COLO668 (cell line): ENCODE results near the gene FMN1.
A peak's percentile ranks its signal among the peaks of the same experiment; 100 is the strongest.

Source experiments
- DNase-seq: peaks from one replicate; lab custom pipeline; 2025; ENCODE audit not compliant: unreplicated experiment; lab: John Stamatoyannopoulos, UW

Gene FMN1

DNA sequence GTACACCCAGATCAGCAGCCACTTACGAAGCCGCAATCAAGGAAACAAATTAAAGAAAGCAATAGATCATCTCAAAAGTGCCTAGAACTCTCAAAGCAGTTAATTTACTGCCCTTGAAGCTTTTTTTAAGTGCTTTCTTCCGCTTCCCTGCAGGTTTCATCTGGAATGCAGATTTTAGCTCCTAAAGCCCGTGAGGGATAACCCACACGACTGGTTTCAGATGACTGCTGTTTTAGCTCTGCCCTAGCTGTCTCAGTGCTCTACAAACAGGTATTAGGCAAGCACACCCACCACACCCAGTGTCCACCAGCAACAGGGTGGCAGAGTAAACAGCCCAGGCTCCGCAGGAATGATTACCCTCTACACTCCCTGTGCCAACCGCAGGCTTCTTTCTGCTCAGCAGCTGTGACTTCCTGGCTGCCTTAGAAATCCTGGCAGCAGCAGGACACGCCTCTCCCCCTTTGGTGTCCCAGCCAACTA, 126.0 kb downstream of the FMN1 start:
- DNase-seq: peak; percentile 88

DNA sequence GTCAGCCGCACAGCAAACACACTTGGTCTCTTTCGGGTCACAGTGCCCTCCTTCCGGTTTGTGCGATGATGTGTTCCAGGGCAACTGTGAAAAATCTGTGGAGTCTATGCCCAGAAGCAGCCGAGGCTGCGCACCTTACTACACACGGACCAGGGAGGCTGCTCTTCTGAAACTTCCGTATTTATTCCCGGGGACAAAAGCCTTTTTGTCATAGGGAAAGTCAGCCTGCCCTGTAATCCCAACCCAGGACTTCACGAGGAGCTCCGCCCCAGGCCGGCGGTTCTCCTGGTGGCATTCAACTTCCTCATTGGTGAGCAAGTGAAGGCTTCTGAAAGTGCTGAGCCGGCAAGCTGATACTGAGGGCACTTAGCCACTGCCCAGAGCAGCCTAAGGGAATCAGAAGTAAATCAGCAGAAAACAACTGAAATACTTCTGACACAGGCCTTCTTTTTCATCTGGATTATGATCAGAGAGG, 126.5 kb downstream of the FMN1 start:
- DNase-seq: peak; percentile 66

- peak; percentile 34 for DNase-seq
These were observed 127.1 kb downstream of the FMN1 start for GRCh38 chr15:33067456-33067855.

GRCh38 chr15:33066584-33066983, 127.9 kb downstream of the FMN1 start:
- peak; percentile 22 for DNase-seq

DNA sequence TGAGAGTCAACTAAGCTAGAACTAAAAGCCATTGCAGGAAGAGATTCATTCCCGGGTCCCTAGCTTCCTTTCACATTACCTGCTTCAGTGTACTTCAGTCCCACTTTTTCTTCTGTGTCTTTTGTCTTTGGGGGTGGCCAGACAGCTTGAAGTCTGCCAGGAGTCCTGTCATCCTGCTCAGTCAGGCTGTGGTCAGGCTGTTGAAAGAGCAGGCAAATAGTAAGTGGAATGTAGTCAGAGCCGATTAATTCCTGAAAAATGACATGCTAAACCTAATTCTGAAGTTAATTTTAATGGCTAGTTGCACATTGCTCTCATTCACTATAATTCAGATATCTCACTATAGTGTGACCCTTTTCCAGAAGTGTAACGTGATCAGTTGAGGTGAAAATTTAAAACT, 129.6 kb downstream of the FMN1 start:
- no peak for DNase-seq

- no peak for DNase-seq
These were observed 135.3 kb downstream of the FMN1 start for GRCh38 chr15:33059184-33059583.

- no peak for DNase-seq
These were observed 136.7 kb downstream of the FMN1 start for GRCh38 chr15:33057845-33058244.

- no peak for DNase-seq
These were observed 138.6 kb downstream of the FMN1 start for GRCh38 chr15:33055962-33056361.

DNA sequence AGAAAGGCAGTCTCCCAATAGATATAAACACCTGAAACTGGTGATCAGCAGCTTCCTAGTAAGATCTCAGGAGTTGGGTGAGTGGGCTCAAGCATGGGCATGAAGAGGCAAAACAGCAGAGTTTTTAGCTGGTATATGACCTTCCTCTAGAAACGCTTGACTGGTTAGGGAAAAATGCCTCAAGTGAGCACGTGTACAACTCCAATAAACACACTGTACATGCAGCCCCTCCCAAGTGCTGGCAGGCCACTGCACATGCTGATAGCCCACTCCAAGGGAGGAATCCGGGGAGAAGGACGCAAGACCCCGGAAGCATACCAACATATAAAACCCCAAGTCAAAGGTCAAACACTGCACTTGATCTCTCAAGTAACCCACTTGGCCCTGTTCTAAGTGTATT, 143.0 kb downstream of the FMN1 start:
- DNase-seq: no peak

DNA sequence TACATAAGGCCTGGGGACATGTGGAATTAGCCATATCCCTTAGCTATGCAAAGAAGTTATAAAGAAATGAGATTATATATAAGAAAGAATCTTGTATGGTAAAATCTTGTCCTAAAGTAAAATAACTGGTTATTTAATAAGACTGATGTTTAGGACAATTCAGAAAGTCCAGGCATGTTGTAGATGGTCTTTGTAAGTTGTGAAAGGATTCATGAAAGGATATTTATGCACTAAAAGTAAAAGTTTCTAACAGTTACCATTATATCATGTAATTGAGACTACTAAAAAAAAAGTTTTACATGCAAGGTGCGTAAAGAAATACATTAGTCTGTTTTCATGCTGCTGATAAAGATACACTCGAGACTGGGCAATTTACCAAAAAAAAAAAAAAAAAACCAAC, 146.3 kb downstream of the FMN1 start:
- DNase-seq: no peak

GRCh38 chr15:33047077-33047476, 147.4 kb downstream of the FMN1 start:
- no peak for DNase-seq

GRCh38 chr15:33046329-33046728, 148.2 kb downstream of the FMN1 start:
- no peak for DNase-seq

GRCh38 chr15:33045066-33045810, 149.3 kb downstream of the FMN1 start:
- DNase-seq: peak; percentile 6

- no peak for DNase-seq
These were observed 149.9 kb downstream of the FMN1 start for GRCh38 chr15:33044598-33044997.

- DNase-seq: no peak
These were observed 150.9 kb downstream of the FMN1 start for GRCh38 chr15:33043636-33044035.

GRCh38 chr15:33040496-33040895, 154.0 kb downstream of the FMN1 start:
- DNase-seq: no peak

GRCh38 chr15:33034588-33034987, 159.9 kb downstream of the FMN1 start:
- DNase-seq: no peak

DNA sequence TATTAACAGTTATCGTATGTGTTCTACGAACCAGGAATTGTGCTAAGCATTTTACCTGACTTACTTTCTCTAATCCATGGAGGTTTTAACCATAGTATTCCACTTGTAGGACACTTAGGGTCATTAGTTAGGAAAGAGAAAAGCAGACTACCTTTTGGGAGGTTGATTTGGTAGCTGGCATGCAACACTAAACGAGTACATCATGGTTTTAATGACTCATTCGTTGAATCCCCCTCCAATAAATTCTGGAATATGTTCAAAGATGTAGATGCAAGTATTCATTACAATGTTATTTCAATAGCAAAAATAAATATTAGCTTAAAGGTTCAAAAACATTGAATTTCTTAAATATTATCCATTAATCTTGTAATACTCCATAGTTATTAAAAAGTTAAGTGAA, 162.5 kb downstream of the FMN1 start:
- no peak for DNase-seq

GRCh38 chr15:33031324-33031821, 163.1 kb downstream of the FMN1 start:
- peak; percentile 79 for DNase-seq

DNA sequence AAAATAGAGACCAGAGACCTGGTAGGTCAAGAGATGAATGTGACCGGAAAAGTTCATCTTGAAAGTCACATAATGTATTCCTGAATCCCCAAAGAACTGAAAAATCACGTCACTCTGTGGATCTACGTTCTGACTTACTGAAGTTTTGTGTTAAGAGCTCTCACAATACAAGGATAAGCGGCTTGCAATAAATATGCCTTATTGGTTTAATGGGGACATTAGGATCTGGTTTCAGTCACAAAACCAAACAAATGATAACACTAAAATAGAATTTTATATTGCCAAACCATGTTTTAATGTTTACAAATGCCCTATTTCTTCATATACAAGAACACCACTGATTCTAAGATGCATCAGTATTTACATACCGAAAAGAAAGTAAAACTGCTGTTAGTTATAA, 164.2 kb downstream of the FMN1 start:
- DNase-seq: no peak

- peak; percentile 7 for DNase-seq
These were observed 165.3 kb downstream of the FMN1 start for GRCh38 chr15:33029109-33029652.

DNA sequence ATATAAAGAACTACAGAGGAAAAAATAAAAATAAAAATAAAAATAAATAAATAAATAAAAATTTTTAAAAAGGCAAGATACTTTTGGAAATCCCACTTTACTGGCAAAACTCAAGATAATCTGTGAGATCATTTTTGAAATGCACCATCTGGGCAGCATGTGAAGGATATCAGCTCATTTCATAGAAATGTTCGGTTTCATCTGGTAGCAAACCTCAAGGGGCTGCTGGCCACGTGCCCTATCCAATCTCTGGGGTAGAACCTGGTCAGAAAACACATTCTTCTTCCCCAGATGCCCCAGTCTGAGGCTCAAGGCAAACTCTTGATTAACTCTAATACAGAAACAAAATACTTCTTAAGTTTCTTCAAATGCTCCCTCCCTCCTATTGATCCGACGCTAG, 166.0 kb downstream of the FMN1 start:
- no peak for DNase-seq
